Chondrocyte (in vitro differentiated cells): Measurements from ENCODE around the gene S100P. TPM values are rescaled to one million over a fixed set of nuclear protein-coding genes. Genes with fewer than 3 reads are reported as not detected.

Experiments
- DNase-seq: peaks from one replicate; pipeline ENCODE4 v3.0.0; 2021; ENCODE audit warnings: mixed read lengths, low spot score
- H3K27ac Mint-ChIP-seq: one replicate; pipeline ENCODE4 v1.8.0; 2021; ENCODE audit warnings: mild to moderate bottlenecking, moderate library complexity, mixed read lengths; ENCODE audit not compliant: unreplicated experiment
- H3K27me3 Mint-ChIP-seq: 2 replicates; pipeline ENCODE4 v1.8.0; 2021; ENCODE audit warnings: low read depth, mixed read lengths
- H3K36me3 Mint-ChIP-seq: 2 replicates; pipeline ENCODE4 v1.8.0; 2021; ENCODE audit warnings: low read depth, mixed read lengths
- H3K4me1 Mint-ChIP-seq: 2 replicates; pipeline ENCODE4 v1.8.0; 2021; ENCODE audit warnings: low read depth, mild to moderate bottlenecking, mixed read lengths
- H3K4me3 Mint-ChIP-seq: one replicate; pipeline ENCODE4 v1.8.0; 2021; ENCODE audit warnings: mild to moderate bottlenecking, moderate library complexity, mixed read lengths; ENCODE audit not compliant: unreplicated experiment
- H3K9me3 Mint-ChIP-seq: 2 replicates; pipeline ENCODE4 v1.8.0; 2021; ENCODE audit warnings: low read depth, mixed read lengths
- total RNA-seq: library from RNA; stranded (reverse); gene quantifications from 3 replicates; pipeline ENCODE4 v1.2.1, GENCODE V29; 2021
- TF ChIP-seq, protein P1 (sequence below): fragments of 200-600 bp; sonication (generic); IDR thresholded peaks from 2 replicates; pipeline ENCODE4 v1.5.0; 2021; ENCODE audit warnings: antibody characterized with exemption, mild to moderate bottlenecking, moderate library complexity

S100P gene
- total RNA-seq, 1 donor from 2014 or later = 0.95 TPM

DNA sequence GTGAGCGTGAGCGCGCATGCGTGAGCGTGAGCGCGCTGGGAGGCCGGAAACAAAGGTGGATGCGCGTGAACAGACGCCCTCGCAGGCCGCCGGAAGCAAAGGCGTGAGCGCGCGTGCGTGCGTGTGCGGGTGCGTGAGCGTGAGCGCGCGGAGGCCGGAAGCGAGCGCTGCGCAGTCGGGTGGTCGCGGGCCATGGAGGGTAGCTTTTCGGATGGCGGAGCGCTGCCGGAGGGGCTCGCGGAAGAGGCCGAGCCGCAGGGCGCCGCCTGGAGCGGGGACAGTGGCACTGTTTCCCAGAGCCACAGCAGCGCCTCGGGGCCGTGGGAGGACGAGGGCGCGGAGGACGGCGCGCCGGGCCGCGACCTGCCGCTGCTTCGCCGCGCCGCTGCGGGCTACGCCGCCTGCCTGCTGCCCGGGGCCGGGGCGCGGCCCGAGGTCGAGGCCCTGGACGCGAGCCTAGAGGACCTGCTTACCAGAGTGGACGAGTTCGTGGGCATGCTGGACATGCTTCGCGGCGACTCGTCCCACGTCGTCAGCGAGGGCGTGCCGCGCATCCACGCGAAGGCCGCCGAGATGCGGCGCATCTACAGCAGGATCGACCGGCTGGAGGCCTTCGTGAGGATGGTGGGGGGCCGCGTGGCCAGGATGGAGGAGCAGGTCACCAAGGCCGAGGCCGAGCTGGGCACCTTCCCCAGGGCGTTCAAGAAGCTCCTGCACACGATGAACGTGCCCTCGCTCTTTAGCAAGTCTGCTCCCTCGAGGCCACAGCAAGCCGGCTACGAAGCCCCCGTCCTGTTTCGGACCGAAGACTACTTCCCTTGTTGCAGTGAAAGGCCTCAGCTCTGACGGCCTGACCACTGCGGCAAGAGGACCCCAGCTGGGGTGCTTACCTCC is 22.6 kb downstream of the S100P start, which contains the start of gene BLOC1S4:
TSS of gene BLOC1S4 (plus strand) at position 157 of the 894 bp plus-strand sequence. CDS start at position 193, 36 bp downstream.
- Mint-ChIP-seq H3K4me1 (peaks cover 37% of the 10 kb centered on the region), H3K4me3 (peak within 1 kb of the TSS; percentile 87), H3K9me3 (no peaks in the 10 kb centered on the region), H3K36me3 (no peaks in the 10 kb centered on the region), H3K27ac (peak within 1 kb of the TSS; percentile 93), H3K27me3 (peaks cover 3% of the 10 kb centered on the region)
- DNase-seq = peak; percentile 94
- TF ChIP-seq, protein P1, sequence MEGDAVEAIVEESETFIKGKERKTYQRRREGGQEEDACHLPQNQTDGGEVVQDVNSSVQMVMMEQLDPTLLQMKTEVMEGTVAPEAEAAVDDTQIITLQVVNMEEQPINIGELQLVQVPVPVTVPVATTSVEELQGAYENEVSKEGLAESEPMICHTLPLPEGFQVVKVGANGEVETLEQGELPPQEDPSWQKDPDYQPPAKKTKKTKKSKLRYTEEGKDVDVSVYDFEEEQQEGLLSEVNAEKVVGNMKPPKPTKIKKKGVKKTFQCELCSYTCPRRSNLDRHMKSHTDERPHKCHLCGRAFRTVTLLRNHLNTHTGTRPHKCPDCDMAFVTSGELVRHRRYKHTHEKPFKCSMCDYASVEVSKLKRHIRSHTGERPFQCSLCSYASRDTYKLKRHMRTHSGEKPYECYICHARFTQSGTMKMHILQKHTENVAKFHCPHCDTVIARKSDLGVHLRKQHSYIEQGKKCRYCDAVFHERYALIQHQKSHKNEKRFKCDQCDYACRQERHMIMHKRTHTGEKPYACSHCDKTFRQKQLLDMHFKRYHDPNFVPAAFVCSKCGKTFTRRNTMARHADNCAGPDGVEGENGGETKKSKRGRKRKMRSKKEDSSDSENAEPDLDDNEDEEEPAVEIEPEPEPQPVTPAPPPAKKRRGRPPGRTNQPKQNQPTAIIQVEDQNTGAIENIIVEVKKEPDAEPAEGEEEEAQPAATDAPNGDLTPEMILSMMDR = peak; percentile 73

DNA sequence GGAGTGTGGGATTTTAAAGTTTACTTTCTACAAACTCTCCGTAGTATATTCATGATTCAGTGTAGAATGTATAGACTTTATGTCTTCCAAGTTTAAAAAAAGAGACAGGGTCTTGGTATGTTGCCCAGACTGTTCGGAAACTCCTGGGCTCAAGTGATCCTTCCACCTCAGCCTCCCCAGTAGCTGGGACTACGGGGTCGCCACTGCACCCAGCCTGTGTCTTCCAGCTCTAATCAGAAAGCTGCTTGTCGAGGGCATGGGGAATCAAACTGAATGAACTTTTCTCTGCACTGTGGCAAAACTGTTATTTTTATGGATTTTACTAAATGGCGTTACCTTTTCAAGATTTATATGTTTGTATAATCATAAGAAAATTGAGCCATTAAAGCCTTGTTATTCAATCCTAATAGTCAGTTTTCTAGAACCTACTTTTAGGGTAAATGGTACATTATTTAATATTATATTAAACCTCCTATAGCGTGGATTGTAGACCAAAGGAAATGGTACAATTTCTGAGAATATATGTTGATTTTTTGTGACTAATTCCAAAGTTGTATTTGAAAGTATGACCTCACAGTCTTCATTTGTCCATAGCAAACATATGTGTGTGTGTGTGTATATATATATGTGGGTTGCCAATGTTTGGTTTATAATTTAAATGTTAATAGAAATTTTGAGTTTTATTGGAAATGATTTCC is 23.4 kb downstream of the S100P start:
- no peak for DNase-seq
- Mint-ChIP-seq H3K9me3 (no peaks in the 10 kb centered on the region), H3K4me1 (peaks cover 37% of the 10 kb centered on the region)

DNA sequence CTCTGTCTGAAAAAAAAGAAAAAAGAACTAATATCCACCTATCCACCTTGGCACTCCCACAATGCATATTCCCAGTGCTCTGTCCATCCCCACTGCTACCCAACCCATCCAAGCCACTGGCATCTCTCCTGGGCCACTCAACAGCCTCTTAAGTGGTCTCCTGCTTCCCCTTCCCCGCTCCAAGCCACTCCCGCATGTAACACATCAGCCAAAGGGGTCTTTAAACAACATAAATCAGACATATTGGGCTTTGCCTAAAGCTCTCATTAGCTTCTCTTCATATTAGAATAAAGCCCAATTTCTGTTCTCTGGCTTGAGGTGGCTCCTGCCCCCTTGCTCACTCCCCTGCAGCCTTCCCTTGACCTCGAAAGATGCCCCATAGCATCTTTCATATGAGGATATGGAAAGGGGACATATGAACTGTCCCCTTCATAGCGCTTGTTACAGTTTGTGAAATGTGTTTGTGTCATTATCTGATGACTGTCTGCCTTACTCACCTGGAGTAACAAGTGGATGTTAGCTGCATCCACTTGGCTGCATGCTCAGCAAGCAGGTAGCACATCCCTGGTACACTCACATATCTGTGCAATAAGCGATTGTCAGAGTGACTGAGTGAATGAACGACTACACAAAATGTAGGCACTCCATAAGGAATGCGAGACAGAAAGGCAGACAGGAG is 25.4 kb downstream of the S100P start:
- Mint-ChIP-seq H3K27me3 (no peaks in the 10 kb centered on the region), H3K27ac (peak overlapping the region; percentile 60), H3K4me1 (peaks cover 37% of the 10 kb centered on the region), H3K36me3 (no peaks in the 10 kb centered on the region), H3K9me3 (no peaks in the 10 kb centered on the region), H3K4me3 (no peak overlapping the region)
- TF ChIP-seq, protein P1 = no peak
- no peak for DNase-seq

More for the DNA sequence above, 23.4 kb downstream of the S100P start:
- TF ChIP-seq, protein P1 = no peak
- Mint-ChIP-seq H3K36me3 (no peaks in the 10 kb centered on the region), H3K27ac (peak overlapping the region; percentile 88), H3K27me3 (peaks cover 3% of the 10 kb centered on the region), H3K4me3 (peak overlapping the region; percentile 87)

DNA sequence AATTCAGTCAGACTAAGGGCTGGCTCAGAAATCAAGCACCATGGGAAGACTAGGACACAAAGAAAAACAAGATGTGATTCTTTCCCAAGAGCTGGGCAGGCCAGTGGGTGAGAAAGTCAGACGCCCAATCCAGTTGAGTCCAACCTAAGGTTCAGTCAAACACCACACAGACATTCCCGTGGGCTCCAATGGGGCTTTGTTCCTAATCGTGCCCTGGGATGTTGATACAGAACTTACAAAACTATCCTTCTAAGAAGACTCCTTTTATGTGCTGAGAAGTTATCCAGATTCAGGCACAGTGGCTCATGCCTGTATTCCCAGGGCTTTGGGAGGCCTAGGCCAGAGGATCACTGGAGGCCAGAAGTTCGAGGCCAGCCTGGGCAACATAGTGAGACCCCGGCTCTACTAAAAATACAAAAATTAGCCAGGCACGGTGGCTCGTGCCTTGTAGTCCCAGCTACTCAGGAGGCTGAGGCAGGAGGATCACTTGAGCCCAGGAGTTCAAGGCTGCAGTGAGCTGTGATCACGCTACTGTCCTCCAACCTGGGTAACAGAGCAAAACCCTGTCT is 26.0 kb downstream of the S100P start:
- no peak for DNase-seq
- H3K27me3 Mint-ChIP-seq = no peaks in the 10 kb centered on the region
- TF ChIP-seq, protein P1 = no peak
- H3K36me3 Mint-ChIP-seq = no peaks in the 10 kb centered on the region
- H3K4me3 Mint-ChIP-seq = no peak overlapping the region
- H3K4me1 Mint-ChIP-seq = peaks cover 43% of the 10 kb centered on the region
- H3K9me3 Mint-ChIP-seq = no peaks in the 10 kb centered on the region
- H3K27ac Mint-ChIP-seq = peak overlapping the region; percentile 60
